ENCODE data around the gene DDX6.
"Not testable (repeated sequence)": the region's sequence is repeated elsewhere in the genome, so short reads cannot be mapped to it uniquely, and the experiment has no call there.

Gene DDX6

DNA sequence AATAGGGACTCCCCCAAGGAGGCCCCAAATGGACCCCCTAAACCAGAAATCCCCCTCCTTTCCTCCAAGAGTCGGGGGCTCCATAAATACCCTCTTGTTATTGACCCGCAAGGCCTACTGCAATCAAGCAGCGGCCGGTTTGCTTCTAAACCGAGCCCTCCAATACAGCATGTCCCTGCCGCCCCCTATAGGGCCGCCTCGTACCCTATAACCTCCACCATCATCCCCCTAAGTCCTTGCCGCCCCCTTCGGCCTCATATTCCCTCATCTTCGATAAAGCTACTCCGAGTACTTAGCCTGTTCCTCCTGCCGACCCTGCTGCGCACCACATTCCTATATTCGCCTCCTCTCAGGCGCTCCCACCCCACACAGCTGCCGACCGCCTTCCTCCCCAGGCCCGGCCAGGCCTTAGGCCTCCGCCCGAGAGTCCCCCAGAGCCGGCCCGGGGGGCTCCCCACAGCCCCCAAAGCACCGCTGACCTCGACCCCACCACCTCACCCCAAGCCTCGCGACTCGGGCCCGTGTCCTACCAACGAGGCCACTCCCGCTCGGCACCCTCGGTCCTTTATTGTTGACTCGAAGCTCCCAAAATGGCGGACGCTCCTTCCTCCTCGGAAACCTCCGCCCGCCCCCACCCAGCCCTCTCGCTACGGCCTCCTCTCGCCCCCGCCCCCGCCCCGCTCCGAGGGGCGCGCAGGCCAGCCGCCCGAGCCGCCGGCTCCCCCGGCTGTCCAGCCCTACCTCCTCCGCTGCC, 430 bp downstream of the DDX6 start:
- peak; percentile 70 for DNase-seq

DNA sequence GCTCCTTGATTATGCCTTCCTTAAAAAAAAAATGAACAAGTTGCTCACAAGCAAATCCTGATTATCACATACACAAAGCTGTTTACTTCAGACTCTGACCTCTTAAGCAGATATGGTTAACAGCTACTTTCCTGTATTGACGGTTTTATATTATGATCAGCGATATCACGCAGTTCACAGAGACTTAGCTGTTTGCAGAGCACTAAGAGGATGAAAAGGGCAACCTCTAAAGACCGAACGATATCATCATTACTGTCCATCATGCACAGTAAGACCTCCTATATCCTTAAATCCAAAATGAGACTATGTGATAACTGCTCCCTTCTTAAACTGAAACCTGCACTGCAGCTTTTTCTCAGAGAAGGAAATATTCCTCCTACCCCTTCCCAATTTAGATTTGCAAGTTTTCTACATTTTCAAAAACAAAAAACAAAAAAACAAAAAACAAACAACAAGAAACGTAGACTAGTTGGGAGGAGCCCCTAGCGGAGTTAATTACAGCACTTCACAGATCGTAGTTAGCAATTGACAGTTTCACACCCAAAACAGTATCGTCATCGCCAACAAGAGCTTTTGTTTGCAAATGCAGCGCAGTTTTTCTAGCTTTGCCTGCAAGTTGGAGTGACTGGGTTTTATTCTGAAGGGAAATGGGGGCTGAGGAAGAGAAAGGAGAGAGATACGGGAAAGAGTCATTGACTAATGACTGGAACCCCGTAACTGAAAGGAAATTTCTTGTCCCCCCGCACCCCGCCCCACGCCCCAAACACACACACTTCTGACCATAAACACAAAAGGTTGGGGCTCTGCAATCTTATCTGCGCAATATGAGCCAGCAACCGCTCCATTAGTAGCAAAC, 1.2 kb downstream of the DDX6 start:
- no peak for DNase-seq

DNA sequence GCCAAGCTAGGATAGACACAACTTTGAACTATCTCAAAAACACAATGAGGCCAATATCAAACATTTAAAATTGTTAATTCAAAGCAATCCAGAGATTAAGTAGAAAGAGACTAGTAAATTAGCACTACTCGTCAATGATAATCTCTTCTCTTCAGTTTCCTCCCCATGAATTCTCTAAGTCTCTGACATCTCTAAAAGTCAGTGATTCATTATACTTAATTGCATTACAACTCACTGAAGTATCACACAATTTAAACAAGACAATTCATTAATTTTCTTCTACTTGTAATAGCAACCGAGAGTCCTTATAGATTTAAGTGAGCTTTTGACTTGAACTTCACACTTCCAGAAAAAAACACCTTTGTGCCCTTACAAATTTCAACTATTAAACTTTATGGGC, 4.3 kb downstream of the DDX6 start:
- DNase-seq = no peak

DNA sequence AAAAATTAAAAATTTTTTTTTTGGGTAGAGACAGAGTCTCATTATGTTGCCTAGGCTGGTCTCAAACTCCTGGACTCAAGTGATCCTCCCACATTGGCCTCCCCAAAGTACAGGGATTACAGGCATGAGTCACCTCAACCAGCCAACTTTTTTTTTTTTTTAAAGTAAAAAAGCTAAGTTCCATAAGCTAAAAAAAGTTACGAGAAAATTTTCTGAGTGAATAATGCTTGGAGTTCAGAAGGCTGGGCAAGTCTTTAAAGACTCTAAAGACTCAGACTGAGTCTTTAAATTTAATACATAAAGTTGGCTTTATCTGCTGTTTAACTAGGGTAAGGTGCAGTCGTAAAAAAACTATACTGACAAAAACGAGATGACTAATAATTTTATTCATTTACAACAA, 5.6 kb downstream of the DDX6 start:
- DNase-seq = no peak

DNA sequence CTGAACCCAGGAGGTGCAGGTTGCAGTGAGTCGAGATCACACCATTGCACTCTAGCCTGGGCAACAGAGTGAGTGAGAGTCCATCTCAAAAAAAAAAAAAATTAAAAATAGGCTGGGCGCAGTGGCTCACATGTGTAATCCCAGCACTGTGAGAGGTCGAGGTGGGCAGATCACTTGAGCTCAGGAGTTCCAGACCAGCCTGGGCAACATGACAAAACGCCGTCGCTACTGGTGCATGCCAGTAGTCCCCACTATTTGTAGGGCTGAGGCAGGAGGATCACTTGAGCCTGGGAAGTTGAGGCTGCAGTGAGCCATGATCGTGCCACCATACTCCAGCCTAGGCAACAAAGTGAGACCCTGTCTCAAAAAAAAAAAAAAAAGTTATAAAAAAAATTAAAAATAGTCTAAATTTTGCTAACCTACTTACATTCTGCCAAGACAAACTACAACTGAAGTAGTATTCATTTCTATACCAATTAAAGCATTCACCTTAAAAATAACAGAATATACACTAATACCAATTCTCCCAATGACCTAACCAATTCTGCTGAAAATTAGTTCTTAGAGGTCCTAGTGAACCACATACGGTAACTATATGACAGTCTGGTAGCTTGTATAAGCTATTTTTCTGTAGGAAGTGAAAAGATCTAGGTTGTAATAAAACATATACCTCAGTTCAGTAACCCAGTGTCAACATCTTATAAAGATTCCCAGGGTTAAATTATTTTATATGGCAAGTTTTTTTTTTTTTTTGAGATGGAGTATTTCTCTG, 7.1 kb downstream of the DDX6 start:
- DNase-seq = no peak

DNA sequence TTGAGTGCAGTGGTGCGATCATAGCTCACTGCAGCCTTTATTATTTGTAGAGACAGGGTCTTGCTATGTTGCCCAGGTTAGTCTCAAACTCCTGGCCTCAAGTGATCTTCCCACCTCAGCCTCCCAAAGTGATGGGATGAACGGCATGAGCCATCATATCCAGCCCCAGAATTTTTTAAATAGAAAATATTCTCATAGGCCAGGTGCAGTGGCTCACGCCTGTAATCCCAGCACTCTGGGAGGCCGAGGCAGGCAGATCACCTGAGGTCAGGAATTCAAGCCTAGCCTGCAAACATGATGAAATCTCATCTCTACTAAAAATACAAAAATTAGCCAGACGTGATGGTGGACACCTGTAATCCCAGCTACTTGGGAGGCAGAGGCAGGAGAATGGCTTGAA, 7.6 kb downstream of the DDX6 start:
- not testable (repeated sequence) for DNase-seq

DNA sequence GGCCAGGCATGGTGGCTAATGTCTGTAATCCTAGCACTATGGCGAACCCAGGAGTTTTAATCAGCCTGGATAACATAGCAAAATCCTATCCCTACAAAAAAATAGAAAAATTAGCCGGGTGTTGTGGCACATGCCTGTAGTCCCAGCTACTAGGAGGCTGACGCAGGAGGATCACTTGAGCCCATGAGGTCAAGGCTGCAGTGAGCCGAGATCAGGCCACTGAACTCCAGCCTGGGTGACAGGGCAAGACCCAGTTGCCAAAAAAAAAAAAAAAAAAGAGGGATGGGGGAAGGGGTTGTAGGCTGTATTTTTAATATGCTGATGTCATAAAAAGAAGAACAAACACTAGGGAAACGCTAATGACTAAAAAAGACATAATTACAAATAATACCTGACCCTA, 12.1 kb downstream of the DDX6 start:
- DNase-seq = no peak

DNA sequence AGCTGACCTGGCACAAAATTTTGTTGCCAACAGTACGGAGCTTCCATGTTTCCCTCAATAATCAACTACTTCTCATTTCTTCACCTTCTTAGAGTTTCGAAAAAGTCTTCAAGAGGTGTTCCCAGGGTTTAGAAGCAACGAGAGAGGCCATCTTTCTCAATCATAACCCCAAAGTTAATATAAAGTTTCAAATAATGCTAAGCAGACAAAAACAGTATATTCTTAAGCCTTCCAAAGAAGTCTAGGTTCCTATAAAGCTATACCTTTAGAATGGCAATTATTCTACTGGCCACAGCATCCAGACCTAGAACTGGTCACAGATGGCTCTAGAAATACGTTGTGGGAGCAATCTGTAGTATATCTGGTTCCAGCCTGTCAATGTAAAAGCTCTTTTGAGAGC, 16.9 kb downstream of the DDX6 start:
- no peak for DNase-seq

DNA sequence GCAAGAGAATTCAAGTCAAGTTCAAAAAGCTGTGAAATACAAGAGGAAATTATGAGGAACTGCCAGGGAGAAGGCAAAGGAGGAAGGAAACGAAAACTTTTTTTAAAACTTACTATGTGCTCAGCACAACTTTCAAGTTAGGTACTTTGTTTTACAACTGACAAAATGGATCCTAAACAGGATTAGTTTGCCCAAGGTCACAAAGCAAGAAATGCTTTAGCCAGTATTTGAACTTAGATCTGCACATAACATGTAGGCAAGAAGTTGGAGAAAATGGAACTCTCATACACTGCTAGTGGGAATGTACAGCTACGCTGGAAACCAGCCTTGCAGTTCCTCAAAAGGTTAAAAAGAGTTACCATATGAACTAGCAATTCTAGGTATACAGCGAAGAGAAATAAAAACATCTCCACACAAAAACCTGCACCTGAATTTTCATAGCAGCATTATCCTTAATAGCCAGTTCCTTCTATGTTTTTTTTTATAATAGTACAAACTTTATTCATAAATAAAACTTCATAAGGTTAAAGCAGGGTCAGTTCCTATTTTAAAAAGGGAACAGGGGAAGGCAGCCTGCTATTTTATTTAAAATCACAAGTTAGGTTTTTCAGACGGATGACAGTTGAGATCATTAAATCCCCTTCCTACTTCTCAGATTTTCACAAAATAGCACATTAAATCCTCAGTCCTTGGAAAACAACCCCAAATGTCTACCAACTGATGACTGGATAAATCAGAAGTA, 19.2 kb downstream of the DDX6 start:
- no peak for DNase-seq

DNA sequence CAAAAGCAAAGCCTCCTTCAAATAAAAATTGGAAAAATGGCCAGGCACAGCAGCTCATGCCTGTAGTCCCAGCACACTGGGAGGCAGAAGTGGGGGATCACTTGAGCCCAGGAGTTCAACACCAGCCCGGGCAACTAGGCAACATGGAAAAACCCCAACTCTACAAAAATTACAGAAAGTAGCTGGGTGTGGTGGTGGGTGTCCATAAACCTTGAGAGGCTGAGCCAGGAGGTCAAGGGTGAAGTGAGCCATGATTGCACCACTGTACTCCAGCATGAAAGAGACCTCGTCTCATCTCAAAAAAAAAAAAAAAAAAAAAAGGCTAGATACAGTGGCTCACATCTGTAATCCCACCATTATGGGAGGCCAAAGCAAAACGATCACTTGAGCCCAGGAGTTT, 22.3 kb downstream of the DDX6 start:
- DNase-seq = no peak

DNA sequence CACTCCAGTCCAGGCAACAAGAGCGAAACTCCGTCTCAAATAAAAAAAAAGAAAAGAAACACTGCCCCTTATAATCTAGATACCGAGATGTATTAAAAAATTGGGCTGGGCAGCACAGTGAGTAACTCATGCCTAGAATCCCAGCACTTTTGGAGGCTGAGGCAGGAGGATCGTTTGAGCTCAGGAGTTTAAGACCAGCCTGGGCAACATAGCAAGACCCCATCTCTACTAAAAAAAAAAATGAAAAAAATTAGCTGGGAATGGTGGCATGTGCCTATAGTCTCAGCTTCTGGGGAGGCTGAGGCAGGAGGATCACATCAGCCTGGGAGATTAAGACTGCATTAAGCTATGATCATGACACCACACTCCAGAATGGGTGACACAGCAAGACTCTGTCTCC, 24.9 kb downstream of the DDX6 start:
- no peak for DNase-seq

DNA sequence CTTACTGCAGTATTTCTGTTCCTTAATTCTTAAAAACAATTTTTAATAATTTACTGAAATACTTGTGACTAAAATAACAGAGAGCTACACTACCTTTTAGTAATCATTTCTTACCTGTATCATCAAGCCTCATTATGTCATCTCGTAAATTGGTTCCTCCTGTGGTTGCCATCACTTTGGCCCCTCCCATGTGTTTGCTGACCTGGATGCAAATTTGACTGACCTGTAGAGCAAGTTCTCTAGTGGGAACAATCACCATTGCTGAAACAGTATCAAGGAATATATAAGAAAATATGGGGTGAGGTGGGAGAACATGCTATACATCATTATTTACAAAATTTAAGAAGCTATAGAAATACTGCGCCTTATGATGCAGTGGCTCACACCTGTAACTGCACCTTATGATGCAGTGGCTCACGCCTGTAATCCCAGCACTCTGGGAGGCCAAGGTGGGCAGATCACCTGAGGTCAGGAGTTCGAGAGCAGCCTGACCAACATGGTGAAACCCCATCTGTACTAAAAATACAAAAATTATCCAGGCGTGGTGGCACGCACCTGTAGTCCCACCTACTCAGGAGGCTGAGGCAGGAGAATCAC, 25.8 kb downstream of the DDX6 start:
- not testable (repeated sequence) for DNase-seq

DNA sequence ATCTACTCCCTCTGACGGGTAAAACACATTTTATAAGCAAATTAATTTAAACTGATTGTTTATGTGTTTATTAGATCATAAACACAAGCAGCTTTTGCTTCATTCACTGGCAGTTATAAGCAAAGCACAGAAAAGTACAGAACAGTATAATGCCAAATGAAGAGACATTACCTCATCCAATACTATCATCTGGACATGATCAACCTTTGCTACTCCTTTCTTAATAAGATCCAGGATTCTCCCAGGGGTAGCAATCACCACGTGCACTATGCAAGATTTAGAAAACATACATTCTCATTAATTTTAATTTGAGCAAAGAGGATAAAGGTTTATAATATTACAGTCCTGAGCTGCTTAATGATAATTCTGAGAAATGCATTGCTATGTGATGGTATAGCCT, 27.9 kb downstream of the DDX6 start:
- no peak for DNase-seq

DNA sequence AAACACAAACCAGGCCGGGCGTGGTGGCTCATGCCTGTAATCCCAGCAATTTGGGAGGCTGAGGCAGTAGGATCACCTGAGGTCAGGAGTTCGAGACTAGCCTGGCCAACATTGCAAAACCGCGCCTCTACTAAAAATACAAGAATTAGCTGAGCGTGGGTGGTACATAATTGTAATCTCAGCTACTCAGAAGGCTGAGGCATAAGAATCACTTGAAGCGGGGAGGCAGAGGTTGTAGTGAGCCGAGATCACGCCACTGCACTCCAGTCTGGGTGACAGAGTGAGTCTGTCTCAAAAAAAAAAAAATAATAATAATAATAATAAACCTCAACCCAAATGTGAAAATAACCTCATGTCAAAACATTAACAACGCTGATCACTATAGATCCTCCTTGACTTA, 29.0 kb downstream of the DDX6 start:
- DNase-seq = not testable (repeated sequence)

DNA sequence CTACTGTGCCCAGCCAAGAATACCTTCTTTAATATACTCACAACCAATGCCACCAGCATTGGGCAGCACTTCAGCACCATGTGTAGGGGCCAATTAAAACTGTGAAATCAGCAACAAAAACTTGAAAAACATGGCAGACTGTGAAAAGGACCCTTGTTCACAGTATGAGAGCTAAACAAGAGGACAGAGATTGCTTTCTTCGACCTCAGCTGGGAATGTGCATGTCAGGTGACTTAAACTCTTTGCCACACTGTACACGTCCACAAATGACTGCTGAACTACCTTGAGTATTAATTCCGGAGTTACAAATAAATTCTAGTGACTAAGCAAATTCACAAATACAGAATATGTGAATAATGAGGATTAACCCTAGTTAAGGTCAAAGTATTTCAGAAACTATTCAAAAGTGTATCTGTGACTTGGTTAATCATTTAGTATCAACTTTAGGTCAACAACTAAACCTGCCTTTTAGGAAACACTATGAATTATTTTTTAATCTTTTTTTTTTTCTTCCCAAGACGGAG, 33.0 kb downstream of the DDX6 start:
- DNase-seq = no peak

DNA sequence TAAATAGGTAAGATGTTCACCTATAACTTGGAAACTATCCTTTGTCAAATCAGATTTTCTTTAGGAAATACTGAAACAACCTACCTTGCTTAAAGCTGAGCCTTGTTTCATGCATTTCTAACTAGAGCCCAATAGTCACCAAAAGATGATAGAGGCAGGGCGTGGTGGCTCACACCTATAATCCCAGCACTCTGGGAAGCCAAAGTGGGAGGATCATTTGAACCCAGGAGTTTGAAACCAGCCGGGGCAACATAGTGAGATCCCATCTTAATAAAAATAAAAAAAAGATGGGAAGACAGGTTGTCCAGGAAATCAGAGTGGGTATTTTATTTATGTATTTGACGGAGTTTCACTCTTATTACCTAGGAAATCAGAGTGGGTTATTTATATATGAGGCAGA, 38.3 kb downstream of the DDX6 start:
- DNase-seq = no peak

DNA sequence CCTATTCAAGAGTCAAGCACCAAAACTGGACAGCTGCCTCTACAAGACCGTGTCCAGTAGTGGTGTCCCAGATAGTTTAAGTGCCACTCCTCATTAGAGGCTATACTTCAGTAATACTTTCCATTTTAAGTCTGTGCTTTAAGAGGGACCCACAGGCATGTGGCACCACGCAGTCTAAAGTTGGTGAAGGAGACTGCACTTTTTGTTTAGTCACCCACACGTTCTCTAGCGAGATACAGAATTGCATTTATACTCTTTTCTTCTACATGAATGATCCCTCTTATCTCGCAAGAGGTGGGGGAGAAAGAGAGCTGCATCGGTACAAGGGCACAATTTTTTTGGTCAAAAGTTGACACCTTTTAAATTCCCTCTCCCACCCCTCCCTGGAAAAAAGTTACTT, 41.5 kb downstream of the DDX6 start:
- DNase-seq = no peak

DNA sequence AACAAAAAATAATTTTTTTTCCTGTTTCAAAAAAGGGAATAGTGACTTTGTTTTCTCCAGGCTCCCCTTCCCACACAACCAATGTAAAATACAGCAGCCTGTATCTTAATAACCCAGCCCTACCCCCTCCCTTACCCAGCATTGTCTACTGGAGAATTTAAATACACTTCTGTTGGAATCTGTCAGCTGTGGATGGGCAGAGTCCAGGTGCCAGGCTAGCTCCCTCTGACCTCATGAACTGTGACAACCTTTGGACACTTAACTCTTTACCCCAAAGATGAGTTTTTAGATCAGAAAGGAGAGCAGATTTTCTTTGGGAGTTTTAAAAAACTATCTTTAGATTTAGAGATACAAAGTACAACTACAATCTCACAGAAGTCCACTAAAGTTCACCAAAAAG, 42.9 kb downstream of the DDX6 start:
- DNase-seq = no peak

DNA sequence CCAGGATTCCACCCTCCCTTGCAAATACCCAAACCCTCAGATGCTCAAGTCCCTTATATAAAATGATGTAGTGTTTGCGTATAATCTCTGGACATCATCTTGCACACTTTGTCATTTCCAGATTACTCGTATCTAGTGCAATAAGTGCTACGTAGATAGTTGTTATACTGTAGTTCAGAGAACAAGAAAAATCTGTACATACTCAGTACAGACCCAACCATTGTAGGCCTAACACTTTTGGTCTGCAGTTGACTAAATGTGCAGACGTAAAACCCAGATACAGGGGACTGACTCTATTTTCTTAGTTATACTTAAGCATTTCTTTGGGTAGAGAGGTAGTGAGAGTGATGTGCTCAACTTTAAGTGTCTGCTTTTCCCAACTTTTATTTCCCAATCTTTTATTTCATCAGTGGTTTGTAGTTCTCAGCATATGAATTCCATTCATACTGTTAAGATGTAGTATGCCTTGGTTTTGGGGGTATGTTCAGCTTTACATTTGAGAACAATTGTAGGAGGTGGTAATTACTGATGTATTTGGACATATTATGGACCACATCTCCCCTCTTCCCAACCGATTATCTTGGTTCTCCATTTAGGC, 43.9 kb downstream of the DDX6 start:
- no peak for DNase-seq

DNA sequence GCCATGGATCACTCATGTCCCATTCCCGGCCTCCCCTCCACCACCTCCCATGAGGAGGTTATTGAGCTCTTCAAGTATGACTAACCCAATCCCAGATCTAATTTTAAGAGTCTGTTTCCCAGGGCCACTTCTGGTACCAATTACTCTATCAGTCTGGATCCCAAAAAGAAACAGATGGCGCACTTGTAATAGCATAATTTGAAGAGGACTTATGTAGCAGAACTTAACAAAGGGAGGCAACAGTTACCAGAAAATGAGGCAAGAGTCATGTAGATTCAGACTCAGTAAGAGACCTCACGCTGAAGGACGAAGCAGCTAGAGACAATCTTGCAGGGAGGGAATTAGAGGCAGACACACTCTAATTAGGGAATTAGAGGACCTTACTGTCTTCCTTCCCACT, 46.9 kb downstream of the DDX6 start:
- no peak for DNase-seq

DNA sequence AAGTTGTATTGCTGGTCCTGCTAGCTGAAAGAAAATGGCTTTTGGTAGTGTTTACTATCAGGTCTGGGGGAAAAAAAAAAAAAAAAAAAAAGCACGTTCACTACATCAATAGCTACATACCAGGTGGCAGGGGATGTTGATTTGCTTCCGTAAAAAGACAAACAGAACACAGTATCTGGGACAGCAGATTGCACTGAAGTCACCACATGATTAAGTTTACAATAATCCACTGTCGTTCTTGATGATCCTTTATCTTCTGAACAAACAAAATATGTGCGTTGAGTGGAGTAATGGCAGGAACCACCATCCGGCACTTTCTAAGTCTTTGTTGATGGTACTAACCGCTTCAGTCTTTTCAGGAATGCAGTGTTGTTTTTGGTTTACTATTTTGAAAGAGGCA, 48.7 kb downstream of the DDX6 start:
- DNase-seq = no peak

DNA sequence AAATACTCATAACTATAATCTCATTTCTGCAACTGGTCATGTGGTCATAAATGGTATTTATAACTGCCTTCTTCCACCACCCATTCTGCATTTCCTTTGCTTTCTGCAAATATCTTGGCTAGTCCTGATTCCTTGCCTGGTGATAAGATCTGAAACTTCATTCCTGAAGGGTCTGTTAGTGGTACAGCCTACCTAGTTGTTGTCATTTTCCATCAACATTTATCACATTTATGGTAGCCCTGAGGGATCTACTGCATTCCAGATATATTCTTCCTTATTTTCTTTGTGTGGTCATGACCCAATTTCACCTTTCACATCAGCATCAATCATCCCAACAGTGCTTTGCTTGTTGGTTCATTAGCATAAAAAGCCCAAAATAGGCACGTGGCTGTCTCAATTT, 50.1 kb downstream of the DDX6 start:
- no peak for DNase-seq
